ENCODE data around the gene ANXA11. TPM values are rescaled to one million over a fixed set of nuclear protein-coding genes. Genes with fewer than 3 reads are reported as not detected.

The ANXA11 gene
- total and polyA plus RNA-seq, 5 donors = 232 to 451 (median 381) TPM

DNA sequence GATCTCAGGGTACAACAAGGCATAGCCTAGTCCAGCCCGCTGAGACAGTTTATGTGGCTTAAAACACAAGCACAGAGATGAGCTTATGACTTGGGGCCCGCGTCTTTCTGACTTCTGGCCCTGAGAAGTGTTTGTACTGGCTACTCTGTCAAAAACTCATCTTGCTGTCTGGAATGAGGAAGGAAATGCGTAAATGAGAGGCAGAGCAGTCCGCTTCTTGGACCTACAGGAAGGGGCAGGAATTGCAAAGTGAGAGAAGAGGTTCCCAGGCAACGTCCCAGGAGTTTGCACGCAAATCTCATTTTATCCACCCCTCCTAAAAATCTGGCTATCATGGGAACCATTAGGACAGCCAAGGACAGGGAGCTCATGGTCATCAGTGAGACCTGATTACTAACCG is 5.5 kb downstream of the ANXA11 start:
- DNase-seq (peak; percentile 70 to 80 (median 72)), ATAC-seq (peak; percentile 44 to 69)
- H3K9me3 ChIP-seq (ENCODE audit: control insufficient read depth, low read length) = no peaks in the 10 kb centered on the region
- H3K4me1 ChIP-seq (ENCODE audit: control insufficient read depth, insufficient read depth, low read length) = peaks cover 63% of the 10 kb centered on the region
- peak overlapping the region; percentile 98 for H3K27ac ChIP-seq (ENCODE audit: low read length)
- no peaks in the 10 kb centered on the region for H3K27me3 ChIP-seq (ENCODE audit: control insufficient read depth, insufficient read depth)
- intact Hi-C loops (cut with DNase I) = loop anchor here in 2 of 4 donors (5.0 kb wide), 1 partner anchor 33 kb away; no protein-coding TSS in a partner anchor
- peak overlapping the region; percentile 42 for H3K4me3 ChIP-seq (ENCODE audit: low read length)
- 11% methylated on average over 8 of the region's 8 CpGs for WGBS

DNA sequence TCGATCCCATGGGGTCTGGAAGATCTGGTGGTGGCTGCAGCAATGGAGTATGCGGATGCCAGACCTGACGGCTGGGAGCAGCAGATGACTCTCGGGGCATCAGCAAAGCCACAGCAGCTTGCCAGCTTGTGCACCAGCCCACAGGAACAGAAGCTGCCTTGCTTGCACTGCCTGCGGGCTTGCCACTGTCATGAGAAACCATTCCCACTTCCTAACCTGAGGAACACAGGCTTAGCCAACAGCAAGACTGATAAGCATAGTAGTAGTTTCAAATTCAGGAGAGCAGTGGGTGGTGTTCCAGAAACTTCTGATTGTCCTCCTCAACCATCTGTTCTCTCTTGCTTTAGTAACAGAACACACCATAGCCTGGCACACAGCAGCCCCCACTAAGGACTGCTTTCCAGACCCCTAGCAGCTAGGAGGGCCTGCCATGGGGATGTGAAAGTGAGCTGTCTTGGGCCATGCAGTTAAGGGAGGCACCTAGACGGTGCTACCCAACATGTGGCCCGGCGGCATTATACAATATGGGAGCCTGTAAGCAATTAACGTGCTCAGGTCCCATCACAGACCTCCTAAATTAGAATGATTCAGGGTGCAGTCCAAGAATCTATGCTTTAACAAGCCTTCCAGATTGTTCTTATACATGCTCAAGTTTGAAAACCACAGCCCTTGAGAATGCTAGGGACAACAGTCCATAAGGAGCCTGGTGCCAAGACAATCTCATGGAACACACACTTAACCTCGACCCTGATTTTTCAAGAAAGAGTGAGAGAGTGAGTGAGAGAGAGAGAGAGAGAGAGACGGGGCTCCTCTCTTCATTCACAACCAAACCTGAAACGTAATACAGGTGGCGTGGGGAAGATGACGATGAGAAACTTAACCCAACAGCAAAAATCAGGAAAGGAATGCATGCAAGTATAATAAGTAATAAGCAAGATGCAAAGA is 7.1 kb downstream of the ANXA11 start:
- Histone ChIP-seq H3K9me3 (ENCODE audit: control insufficient read depth, low read length) (no peaks in the 10 kb centered on the region), H3K4me1 (ENCODE audit: control insufficient read depth, insufficient read depth, low read length) (peaks cover 60% of the 10 kb centered on the region), H3K4me3 (ENCODE audit: low read length) (no peak overlapping the region), H3K27me3 (ENCODE audit: control insufficient read depth, insufficient read depth) (no peaks in the 10 kb centered on the region), H3K27ac (ENCODE audit: low read length) (peak overlapping the region; percentile 66)
- peak in 1 of 3 donors; percentile 64 for DNase-seq
- ATAC-seq = no peak
- WGBS = 67% methylated on average over 14 of the region's 14 CpGs
- intact Hi-C loops (cut with DNase I) = no loop called here

DNA sequence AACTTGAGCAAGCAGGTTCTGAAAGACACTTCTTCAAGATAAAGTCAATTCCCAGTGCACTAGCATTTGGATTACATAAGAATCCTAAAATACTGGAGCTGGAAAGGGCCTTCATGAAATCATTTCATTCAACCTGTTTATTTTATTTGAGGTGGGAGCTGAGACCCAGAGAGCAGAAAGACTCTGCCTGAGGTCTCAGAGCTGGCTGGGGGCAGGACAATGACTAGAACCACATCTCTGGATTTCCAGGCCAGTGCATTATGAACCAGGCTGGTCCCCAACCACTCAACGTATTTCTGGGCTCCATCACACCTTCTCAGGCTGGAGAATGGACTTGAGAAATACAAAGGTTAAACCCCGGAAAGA is 8.4 kb downstream of the ANXA11 start:
- no peak for DNase-seq
- WGBS = 78% methylated on average over 2 of the region's 2 CpGs
- Histone ChIP-seq H3K4me3 (ENCODE audit: low read length) (no peak overlapping the region), H3K27ac (ENCODE audit: low read length) (peak overlapping the region; percentile 94), H3K4me1 (ENCODE audit: control insufficient read depth, insufficient read depth, low read length) (peaks cover 56% of the 10 kb centered on the region), H3K27me3 (ENCODE audit: control insufficient read depth, insufficient read depth) (no peaks in the 10 kb centered on the region), H3K9me3 (ENCODE audit: control insufficient read depth, low read length) (no peaks in the 10 kb centered on the region)
- ATAC-seq = no peak
- intact Hi-C loops (cut with DNase I) = no loop called here

DNA sequence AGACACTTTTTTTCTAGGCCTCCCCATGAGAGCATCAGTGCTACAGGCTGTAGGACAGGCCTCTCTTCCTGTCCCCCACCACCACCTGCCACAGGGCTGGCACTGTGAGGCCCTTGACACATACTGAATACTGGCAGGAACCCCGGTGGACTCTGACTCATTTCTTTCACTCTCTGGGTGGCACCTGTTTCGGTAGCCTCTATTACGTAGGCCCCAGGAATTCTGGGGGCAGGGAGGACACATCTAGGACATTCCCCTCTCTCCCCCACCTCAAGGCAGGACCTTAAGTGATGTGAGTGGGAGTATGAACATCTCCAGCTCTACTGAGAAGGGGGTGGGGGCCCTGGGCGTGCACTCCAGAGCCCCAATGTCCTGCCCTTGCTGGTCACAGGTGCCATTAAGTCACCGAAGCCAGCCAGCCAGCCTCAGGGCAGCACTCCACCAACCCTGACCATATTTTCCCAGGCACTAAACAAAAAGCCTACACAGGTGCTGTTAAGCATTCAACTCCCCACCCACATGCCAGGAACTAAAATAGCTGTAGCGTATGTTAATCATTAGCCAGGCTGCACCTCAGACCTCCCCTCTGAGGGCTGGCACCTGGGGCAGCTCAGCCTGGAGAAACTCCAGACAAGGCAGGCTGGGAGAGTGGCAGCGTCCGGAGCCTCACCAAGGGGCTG is 8.9 kb downstream of the ANXA11 start:
- 50% methylated on average over 8 of the region's 8 CpGs for WGBS
- H3K4me1 ChIP-seq (ENCODE audit: control insufficient read depth, insufficient read depth, low read length) = peaks cover 55% of the 10 kb centered on the region
- intact Hi-C loops (cut with DNase I) = no loop called here
- H3K27me3 ChIP-seq (ENCODE audit: control insufficient read depth, insufficient read depth) = no peaks in the 10 kb centered on the region
- H3K4me3 ChIP-seq (ENCODE audit: low read length) = no peak overlapping the region
- DNase-seq (peak in 1 of 3 donors; percentile 59), ATAC-seq (peak; percentile 39 to 60)
- peak overlapping the region; percentile 94 for H3K27ac ChIP-seq (ENCODE audit: low read length)
- H3K9me3 ChIP-seq (ENCODE audit: control insufficient read depth, low read length) = no peaks in the 10 kb centered on the region

DNA sequence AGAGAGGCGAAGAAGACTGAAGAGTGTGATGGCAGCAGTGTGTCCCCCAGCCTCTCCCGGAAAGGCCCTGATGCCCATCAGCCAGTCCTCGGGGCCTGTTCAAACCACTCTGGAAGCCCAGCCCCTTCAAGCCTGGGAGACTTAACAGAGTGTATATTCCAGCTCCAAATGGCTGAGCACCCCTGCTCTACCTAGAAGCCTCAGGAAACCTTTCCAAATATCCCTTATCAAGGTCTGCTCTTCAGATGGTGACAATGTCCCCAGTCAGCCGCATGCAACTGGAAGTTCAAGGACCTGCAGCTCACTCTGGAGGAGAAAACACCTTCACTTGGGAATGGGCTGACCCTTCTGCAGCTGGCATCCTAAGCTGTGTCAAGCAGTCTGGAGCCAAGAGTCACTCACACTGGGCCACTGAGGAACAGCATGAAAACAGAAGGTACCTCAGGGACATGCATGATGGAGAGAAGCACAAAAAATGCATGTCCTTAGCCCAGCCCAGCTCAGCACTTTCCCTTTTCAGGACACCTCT is 10.2 kb downstream of the ANXA11 start:
- 63% methylated on average over 4 of the region's 4 CpGs for WGBS
- H3K4me1 ChIP-seq (ENCODE audit: control insufficient read depth, insufficient read depth, low read length) = peaks cover 50% of the 10 kb centered on the region

DNA sequence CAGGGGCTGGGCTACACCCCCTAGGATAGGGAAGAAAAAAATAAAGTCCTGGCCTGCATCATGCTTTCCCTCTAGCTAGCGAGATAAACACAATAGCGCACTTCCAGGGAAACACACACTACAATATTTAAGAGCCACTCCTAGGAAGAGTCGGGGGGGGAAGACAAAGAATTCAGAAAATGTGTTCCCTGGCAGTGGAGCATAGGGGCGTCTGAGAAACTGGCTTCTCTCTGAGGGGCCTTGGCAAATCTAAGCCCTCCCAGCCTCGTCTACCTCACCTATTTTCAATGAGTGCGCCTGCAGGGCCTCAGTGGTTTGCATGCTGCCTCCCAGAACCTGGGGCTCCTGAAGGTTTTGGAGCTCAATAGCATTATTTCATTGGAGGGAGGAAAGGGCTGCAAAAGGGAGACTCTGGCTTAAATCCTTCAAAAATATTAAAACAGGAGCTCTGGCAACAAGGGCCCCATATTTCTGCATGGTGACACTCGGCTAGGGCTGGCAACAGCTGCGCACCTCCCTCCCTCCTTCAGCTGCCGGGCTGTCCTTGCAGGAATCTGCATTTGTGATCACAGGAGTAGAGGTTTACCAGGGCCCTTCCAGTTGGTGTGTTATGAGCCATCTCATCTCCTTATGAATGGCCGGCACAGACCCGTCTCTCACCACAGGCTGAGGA is 10.8 kb downstream of the ANXA11 start:
- intact Hi-C loops (cut with DNase I) = no loop called here
- peak overlapping the region; percentile 91 for H3K27ac ChIP-seq (ENCODE audit: low read length)
- H3K27me3 ChIP-seq (ENCODE audit: control insufficient read depth, insufficient read depth) = no peaks in the 10 kb centered on the region
- H3K4me1 ChIP-seq (ENCODE audit: control insufficient read depth, insufficient read depth, low read length) = peaks cover 46% of the 10 kb centered on the region
- no peak for DNase-seq
- no peaks in the 10 kb centered on the region for H3K9me3 ChIP-seq (ENCODE audit: control insufficient read depth, low read length)
- no peak for ATAC-seq
- no peak overlapping the region for H3K4me3 ChIP-seq (ENCODE audit: low read length)
- WGBS = 43% methylated on average over 11 of the region's 11 CpGs

More for the DNA sequence above, 10.2 kb downstream of the ANXA11 start:
- Histone ChIP-seq H3K27me3 (ENCODE audit: control insufficient read depth, insufficient read depth) (no peaks in the 10 kb centered on the region), H3K9me3 (ENCODE audit: control insufficient read depth, low read length) (no peaks in the 10 kb centered on the region), H3K27ac (ENCODE audit: low read length) (peak overlapping the region; percentile 91), H3K4me3 (ENCODE audit: low read length) (no peak overlapping the region)
- DNase-seq = no peak
- peak in 1 of 2 donors; percentile 12 for ATAC-seq
- intact Hi-C loops (cut with DNase I) = no loop called here

DNA sequence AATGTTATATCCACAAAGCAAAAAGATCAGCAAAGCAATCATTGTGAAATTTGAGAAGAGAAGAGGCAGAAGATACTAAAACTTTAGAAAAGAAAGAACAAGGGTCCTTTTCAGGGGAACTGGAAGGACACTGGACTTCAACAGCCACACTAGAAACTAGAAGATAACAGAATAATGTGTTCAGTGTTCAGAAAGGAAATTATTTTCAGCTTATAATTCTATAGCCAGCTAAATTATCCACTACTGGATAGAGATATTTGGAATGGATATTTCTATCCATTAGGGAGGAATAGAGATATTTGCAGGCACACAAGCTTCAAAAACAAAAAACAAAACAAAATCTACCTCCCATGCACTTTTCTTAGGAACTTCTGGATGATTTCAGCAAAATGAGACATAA is 12.8 kb downstream of the ANXA11 start:
- Histone ChIP-seq H3K27ac (ENCODE audit: low read length) (no peak overlapping the region), H3K27me3 (ENCODE audit: control insufficient read depth, insufficient read depth) (no peaks in the 10 kb centered on the region), H3K4me1 (ENCODE audit: control insufficient read depth, insufficient read depth, low read length) (peaks cover 49% of the 10 kb centered on the region), H3K4me3 (ENCODE audit: low read length) (no peak overlapping the region), H3K9me3 (ENCODE audit: control insufficient read depth, low read length) (no peaks in the 10 kb centered on the region)
- intact Hi-C loops (cut with DNase I) = no loop called here
- ATAC-seq (no peak), DNase-seq (no peak)

DNA sequence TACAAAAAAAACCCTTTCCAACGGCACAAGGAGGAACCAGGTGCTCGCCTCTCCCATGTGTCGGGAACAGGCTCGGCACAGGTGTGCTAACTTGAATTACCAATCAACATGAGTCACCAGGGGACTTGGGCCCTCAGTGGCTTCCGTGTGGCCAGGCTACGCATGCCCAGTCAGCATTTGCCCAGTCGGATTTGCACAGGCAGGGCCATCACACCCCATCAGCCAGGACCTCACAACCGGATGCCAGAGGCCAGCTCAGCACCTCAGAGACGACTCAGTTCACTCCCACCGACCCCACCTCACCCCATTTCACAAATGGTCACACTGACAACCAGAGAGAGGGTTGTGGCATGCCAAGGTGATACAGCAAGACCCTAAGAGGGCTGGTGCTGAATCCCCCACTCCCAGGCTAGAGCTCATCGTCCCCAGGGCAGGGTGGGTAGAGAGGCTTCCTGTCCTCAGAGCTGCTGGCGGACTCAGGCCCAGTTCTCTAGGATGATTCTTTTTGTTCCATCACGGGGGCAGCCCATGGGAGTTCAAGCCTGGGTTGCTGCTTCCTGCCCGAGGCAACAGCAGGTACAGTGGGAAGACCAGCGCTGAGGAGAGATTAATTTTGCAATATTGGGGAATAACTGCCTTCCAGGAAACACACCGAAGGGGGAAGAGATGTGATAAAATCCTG is 13.6 kb downstream of the ANXA11 start:
- no peak overlapping the region for H3K4me3 ChIP-seq (ENCODE audit: low read length)
- 79% methylated on average over 16 of the region's 16 CpGs for WGBS
- H3K27ac ChIP-seq (ENCODE audit: low read length) = peak overlapping the region; percentile 14
- ATAC-seq (no peak), DNase-seq (no peak)
- intact Hi-C loops (cut with DNase I) = no loop called here
- peaks cover 48% of the 10 kb centered on the region for H3K4me1 ChIP-seq (ENCODE audit: control insufficient read depth, insufficient read depth, low read length)
- H3K9me3 ChIP-seq (ENCODE audit: control insufficient read depth, low read length) = no peaks in the 10 kb centered on the region
- H3K27me3 ChIP-seq (ENCODE audit: control insufficient read depth, insufficient read depth) = no peaks in the 10 kb centered on the region

DNA sequence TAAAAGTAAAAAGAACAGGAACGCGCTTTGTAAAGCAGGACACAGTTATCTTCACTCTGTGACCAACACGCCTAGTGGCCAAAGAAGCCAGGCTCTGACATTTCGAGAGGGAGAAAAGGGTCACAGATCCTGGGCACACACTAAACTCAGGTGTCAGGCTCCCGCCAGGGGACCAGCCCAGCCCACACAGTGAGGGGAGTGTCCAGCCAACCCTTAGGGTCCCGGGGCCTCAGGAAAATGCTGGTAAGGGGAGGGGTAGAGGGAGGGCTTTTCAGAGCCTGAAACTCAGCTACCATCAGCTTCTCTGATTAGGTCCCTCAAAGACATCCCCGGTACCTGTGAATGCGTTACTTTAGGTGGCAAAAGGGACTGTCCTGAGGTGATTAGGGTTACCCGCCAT is 16.6 kb downstream of the ANXA11 start:
- intact Hi-C loops (cut with DNase I) = no loop called here

More for the DNA sequence above, 16.6 kb downstream of the ANXA11 start:
- H3K9me3 ChIP-seq (ENCODE audit: control insufficient read depth, low read length) = no peaks in the 10 kb centered on the region
- peak overlapping the region; percentile 33 for H3K27ac ChIP-seq (ENCODE audit: low read length)
- H3K4me1 ChIP-seq (ENCODE audit: control insufficient read depth, insufficient read depth, low read length) = peaks cover 43% of the 10 kb centered on the region
- no peak overlapping the region for H3K4me3 ChIP-seq (ENCODE audit: low read length)
- WGBS = 89% methylated on average over 9 of the region's 9 CpGs
- no peaks in the 10 kb centered on the region for H3K27me3 ChIP-seq (ENCODE audit: control insufficient read depth, insufficient read depth)
- peak in 1 of 3 donors; percentile 40 for DNase-seq
- no peak for ATAC-seq

Measured in right cardiac atrium (tissue), 5 donors.